PC-3 (cell line): ENCODE results near the gene PVR. TPM values are rescaled to one million over a fixed set of nuclear protein-coding genes. Genes with fewer than 3 reads are reported as not detected.

Experiments used
- ATAC-seq: fragments of 200-7000 bp; cut with Tn5 transposase; 2 replicates; pipeline ENCODE4 v1.9.1; 2020; ENCODE audit warnings: mild to moderate bottlenecking, moderate library complexity
- BruUV-seq: library from RNA; stranded (reverse); fragments of 400-500 nt; replicated peaks from 2 replicates; lab custom pipeline; 2021; lab: Mats Ljungman, UMichigan
- CTCF ChIA-PET: fragments of 300-600 bp; sonication (Branson Sonifier 250); formaldehyde crosslinking; loops from one replicate; lab custom pipeline; 2022; ENCODE audit warnings: antibody characterized with exemption; lab: Charles Lee
- POLR2A ChIA-PET: fragments of 300-600 bp; sonication (Branson Sonifier 250); formaldehyde crosslinking; loops from one replicate; lab custom pipeline; 2022; ENCODE audit warnings: antibody characterized with exemption; ENCODE audit not compliant: unreplicated experiment; lab: Charles Lee
- DNase-seq: peaks from one replicate; pipeline ENCODE4 v3.0.0-alpha.2; 2015
- H2AFZ ChIP-seq: fragments of 300-600 bp; sonication (generic); 2 replicates; pipeline ENCODE4 v1.6.0; 2016; ENCODE audit warnings: antibody characterized with exemption, low read length
- H3F3A ChIP-seq: fragments of 300-600 bp; sonication (generic); one replicate; pipeline ENCODE4 v1.6.0; 2017; ENCODE audit warnings: antibody characterized with exemption, low read length, control low read depth, mild to moderate bottlenecking; ENCODE audit not compliant: unreplicated experiment
- H3K27ac ChIP-seq: fragments of 300-600 bp; sonication (generic); 2 replicates; pipeline ENCODE4 v1.5.1; 2016; ENCODE audit warnings: mild to moderate bottlenecking, low read length
- H3K27me3 ChIP-seq: fragments of 300-600 bp; sonication (generic); 2 replicates; pipeline ENCODE4 v1.6.1; 2016; ENCODE audit warnings: low read length, mixed read lengths
- H3K36me3 ChIP-seq: fragments of 300-600 bp; sonication (generic); 2 replicates; pipeline ENCODE4 v1.6.1; 2016; ENCODE audit warnings: low read depth, mixed run types, low read length, mixed read lengths
- H3K4me1 ChIP-seq: fragments of 300-600 bp; sonication (generic); 2 replicates; pipeline ENCODE4 v1.5.1; 2016; ENCODE audit warnings: low read length; ENCODE audit not compliant: insufficient read depth
- H3K4me2 ChIP-seq: fragments of 300-600 bp; sonication (generic); 2 replicates; pipeline ENCODE4 v1.6.0; 2016; ENCODE audit warnings: low read length
- H3K4me3 ChIP-seq: fragments of 300-600 bp; sonication (generic); 2 replicates; pipeline ENCODE4 v1.5.1; 2016; ENCODE audit warnings: mild to moderate bottlenecking, low read length, mixed read lengths
- H3K79me2 ChIP-seq: fragments of 300-600 bp; sonication (generic); 2 replicates; pipeline ENCODE4 v1.6.1; 2017; ENCODE audit warnings: low read length, mixed read lengths
- H3K9ac ChIP-seq: fragments of 300-600 bp; sonication (generic); 2 replicates; pipeline ENCODE4 v1.6.0; 2016; ENCODE audit warnings: mild to moderate bottlenecking, low read length
- H3K9me2 ChIP-seq: fragments of 300-600 bp; sonication (generic); replicated peaks from 2 replicates; pipeline ENCODE4 v1.6.1; 2016; ENCODE audit warnings: mixed run types, low read length, mixed read lengths
- H3K9me3 ChIP-seq: fragments of 300-600 bp; sonication (generic); 2 replicates; pipeline ENCODE4 v1.6.1; 2016; ENCODE audit warnings: low read length, mixed read lengths
- H4K20me1 ChIP-seq: fragments of 300-600 bp; sonication (generic); 2 replicates; pipeline ENCODE4 v1.6.1; 2016; ENCODE audit warnings: low read length, mixed read lengths
- CTCF ChIP-seq: fragments of 300-600 bp; sonication (generic); conservative IDR thresholded peaks from 2 replicates; pipeline ENCODE4 v1.5.1; 2017; ENCODE audit warnings: antibody characterized with exemption, low read depth, mild to moderate bottlenecking, low read length
- EZH2 ChIP-seq: fragments of 300-600 bp; sonication (generic); IDR thresholded peaks from one replicate; pipeline ENCODE4 v1.6.1; 2017; ENCODE audit warnings: antibody characterized with exemption, mild to moderate bottlenecking, low read length; ENCODE audit not compliant: unreplicated experiment
- EZH2phosphoT487 ChIP-seq: fragments of 300-600 bp; sonication (generic); IDR thresholded peaks from 2 replicates; pipeline ENCODE4 v1.6.1; 2018; ENCODE audit warnings: mild to moderate bottlenecking, antibody characterized with exemption, low read length, borderline replicate concordance
- intact Hi-C: fragments of 100-400 bp; cut with micrococcal nuclease; formaldehyde crosslinking; loops from 2 replicates; pipeline ENCODE4 v1.9.0; 2023
- total RNA-seq: library from RNA; depleted of rRNA; stranded (reverse); fragments of >200 nt; gene quantifications from 2 replicates; pipeline ENCODE4 v1.2.3, GENCODE V29; 2014

The PVR gene
- total RNA-seq, 1 experiment from 2014 or later, result 75.3 TPM

GRCh38 chr19:44694184-44694579 lies 50.5 kb downstream of the PVR start:
- Histone ChIP-seq H3K27me3 (no peaks in the 10 kb centered on the region), H3K36me3 (no peaks in the 10 kb centered on the region), H3F3A (no peaks in the 10 kb centered on the region), H3K9me2 (no peaks in the 10 kb centered on the region), H3K4me2 (0 out of 2 replicates have a peak overlapping the region, but pooled peaks have one; percentile 63), H3K27ac (peak overlapping the region; percentile 77), H3K4me1 (peaks cover 35% of the 10 kb centered on the region), H2AFZ (no peak overlapping the region), H3K9me3 (no peaks in the 10 kb centered on the region), H4K20me1 (no peaks in the 10 kb centered on the region), H3K4me3 (no peak overlapping the region), H3K9ac (no peak overlapping the region), H3K79me2 (no peaks in the 10 kb centered on the region)
- CTCF ChIA-PET, result interaction anchor here (1.0 kb wide), 1 partner anchor 152 kb away, joined by 6 read pairs; the partner anchor contains the start of gene NECTIN2
- intact Hi-C loops, result loop anchor here (2.0 kb wide), 1 partner anchor 25 kb away; no protein-coding TSS in a partner anchor
- POLR2A ChIA-PET, result no interaction called here
- no peak for DNase-seq
- no TSS peak for BruUV-seq
- no peak for ATAC-seq
- no peak for TF ChIP-seq EZH2
- TF ChIP-seq EZH2phosphoT487, result no peak
- peak; percentile 49; the same call in 1 of the 2 replicates for TF ChIP-seq CTCF

GRCh38 chr19:44696939-44697669 lies 53.4 kb downstream of the PVR start:
- ATAC-seq (no peak), DNase-seq (no peak)
- Histone ChIP-seq H3K9me2 (no peaks in the 10 kb centered on the region), H3K4me1 (peaks cover 28% of the 10 kb centered on the region), H3K79me2 (no peaks in the 10 kb centered on the region), H4K20me1 (no peaks in the 10 kb centered on the region), H2AFZ (no peak overlapping the region), H3K9me3 (no peaks in the 10 kb centered on the region), H3K27ac (no peak overlapping the region), H3K27me3 (no peaks in the 10 kb centered on the region), H3K36me3 (no peaks in the 10 kb centered on the region), H3K4me2 (no peak overlapping the region), H3K4me3 (no peak overlapping the region), H3K9ac (no peak overlapping the region), H3F3A (no peaks in the 10 kb centered on the region)
- TF ChIP-seq EZH2phosphoT487, result no peak
- TF ChIP-seq CTCF, result no peak
- no peak for TF ChIP-seq EZH2
- BruUV-seq, result no TSS peak
- intact Hi-C loops, result no loop called here
- ChIA-PET CTCF (interaction anchor here (0.6 kb wide), 1 partner anchor 98 kb away, joined by 12 read pairs; no protein-coding TSS in a partner anchor), POLR2A (no interaction called here)

- no peaks in the 10 kb centered on the region for H3K27me3 ChIP-seq
- no peak overlapping the region for H3K9ac ChIP-seq
- H3F3A ChIP-seq, result no peaks in the 10 kb centered on the region
- BruUV-seq, result no TSS peak
- H3K4me1 ChIP-seq, result peaks cover 22% of the 10 kb centered on the region
- no peaks in the 10 kb centered on the region for H3K36me3 ChIP-seq
- H2AFZ ChIP-seq, result no peak overlapping the region
- no peak overlapping the region for H3K4me3 ChIP-seq
- CTCF ChIA-PET, result no interaction called here
- H4K20me1 ChIP-seq, result no peaks in the 10 kb centered on the region
- no peaks in the 10 kb centered on the region for H3K79me2 ChIP-seq
- intact Hi-C loops, result no loop called here
- no peak overlapping the region for H3K4me2 ChIP-seq
- no peaks in the 10 kb centered on the region for H3K9me2 ChIP-seq
- DNase-seq (no peak), ATAC-seq (no peak)
- POLR2A ChIA-PET, result no interaction called here
- no peak overlapping the region for H3K27ac ChIP-seq
- TF ChIP-seq EZH2phosphoT487 (no peak), EZH2 (no peak), CTCF (no peak)
- no peaks in the 10 kb centered on the region for H3K9me3 ChIP-seq
These were observed 53.9 kb downstream of the PVR start for GRCh38 chr19:44697670-44698034.
